ENCODE data around the gene CDC42BPA. TPM values are rescaled to one million over a fixed set of nuclear protein-coding genes. Genes with fewer than 3 reads are reported as not detected.

The CDC42BPA gene
- polyA plus RNA-seq, 2 of the 4 experiments (the other 2 are of a cell fraction), result 11.4 to 28.4 TPM

GRCh38 chr1:227308367-227309336 is 9.6 kb downstream of the CDC42BPA start (continued):
- no peak for TF ChIP-seq ZSCAN20 (CRISPR knock-in tag; IDR thresholded peaks at IDR 0.05)
- no peak for TF ChIP-seq ELK1 (IDR thresholded peaks at IDR 0.05; ENCODE audit: low read depth, low read length)
- no peak for TF ChIP-seq RFX5 (IDR thresholded peaks at IDR 0.05)
- TF ChIP-seq TFCP2L1 (CRISPR knock-in tag; IDR thresholded peaks at IDR 0.05), result no peak

DNA sequence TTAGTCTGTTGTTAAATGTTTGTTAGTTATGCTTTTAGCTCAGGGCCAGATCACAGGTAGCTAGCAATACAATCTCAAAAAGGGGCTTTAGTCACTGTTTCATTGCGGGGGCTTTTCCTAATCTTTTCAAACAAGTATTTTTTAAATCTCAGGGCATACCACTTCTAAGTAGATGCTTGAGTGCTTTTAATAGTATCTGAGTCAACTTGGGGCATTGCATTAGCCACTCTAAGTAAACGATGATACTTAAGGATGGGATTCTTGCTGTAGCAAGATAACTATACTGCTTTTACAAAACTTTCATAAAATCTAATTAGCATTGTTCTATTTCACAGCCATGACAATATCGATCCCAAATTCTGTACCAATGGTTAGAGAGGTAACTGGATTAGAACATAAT is 11.6 kb downstream of the CDC42BPA start:
- DNase-seq (ENCODE audit: low read depth in 1 of 2, low spot score in 1 of 2) (no peak), FAIRE-seq (no peak), ATAC-seq (no peak; a peak in 1 of 6 replicates)
- TF ChIP-seq JUN (IDR thresholded peaks at IDR 0.05), result no peak
- TF ChIP-seq MYC (IDR thresholded peaks at IDR 0.05; ENCODE audit: borderline replicate concordance, low read length), result no peak
- TF ChIP-seq PHF8 (IDR thresholded peaks at IDR 0.05; ENCODE audit: borderline replicate concordance, low read depth), result no peak
- no peak overlapping the region for H3K27ac ChIP-seq
- H3K4me1 ChIP-seq, result peaks cover 6% of the 10 kb centered on the region; the same call in 1 of the 3 replicates
- ChIA-PET CTCF (interaction anchor here (1.6 kb wide), 1 partner anchor 12 kb away, joined by 4 read pairs; the partner anchor contains the start of gene CDC42BPA), POLR2A (no interaction called here)
- no peak overlapping the region for H3K4me2 ChIP-seq
- H3K9me3 ChIP-seq, result no peaks in the 10 kb centered on the region
- 80% methylated on average over 3 of the region's 3 CpGs for WGBS (ENCODE audit: missing lambda C conversion rate)
- H3K4me3 ChIP-seq, result no peak overlapping the region

GRCh38 chr1:227305894-227306626 is 12.2 kb downstream of the CDC42BPA start:
- Histone ChIP-seq H3K4me2 (no peak overlapping the region), H3K4me1 (peaks cover 6% of the 10 kb centered on the region; the same call in 1 of the 3 replicates), H3K4me3 (no peak overlapping the region), H3K9me3 (no peaks in the 10 kb centered on the region), H3K27ac (no peak overlapping the region)
- POLR2A ChIA-PET, result no interaction called here
- 91% methylated on average over 6 of the region's 6 CpGs for WGBS (ENCODE audit: missing lambda C conversion rate)
- FAIRE-seq (no peak), DNase-seq (ENCODE audit: low read depth in 1 of 2, low spot score in 1 of 2) (no peak), ATAC-seq (no peak)
- TF ChIP-seq MAFK (IDR thresholded peaks at IDR 0.05; ENCODE audit: partially characterized antibody), result peak; percentile 57
- TF ChIP-seq, protein P1, sequence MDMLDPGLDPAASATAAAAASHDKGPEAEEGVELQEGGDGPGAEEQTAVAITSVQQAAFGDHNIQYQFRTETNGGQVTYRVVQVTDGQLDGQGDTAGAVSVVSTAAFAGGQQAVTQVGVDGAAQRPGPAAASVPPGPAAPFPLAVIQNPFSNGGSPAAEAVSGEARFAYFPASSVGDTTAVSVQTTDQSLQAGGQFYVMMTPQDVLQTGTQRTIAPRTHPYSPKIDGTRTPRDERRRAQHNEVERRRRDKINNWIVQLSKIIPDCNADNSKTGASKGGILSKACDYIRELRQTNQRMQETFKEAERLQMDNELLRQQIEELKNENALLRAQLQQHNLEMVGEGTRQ (IDR thresholded peaks at IDR 0.05), result no peak
- CTCF ChIA-PET, result interaction anchor here (1.6 kb wide), 1 partner anchor 13 kb away, joined by 4 read pairs; the partner anchor contains the start of gene CDC42BPA

GRCh38 chr1:227304665-227305064 is 13.6 kb downstream of the CDC42BPA start:
- DNase-seq (ENCODE audit: low read depth in 1 of 2, low spot score in 1 of 2) (no peak), FAIRE-seq (no peak), ATAC-seq (no peak)
- H3K4me2 ChIP-seq, result no peak overlapping the region
- no peaks in the 10 kb centered on the region for H3K9me3 ChIP-seq
- CTCF ChIA-PET, result no interaction called here
- TF ChIP-seq TFCP2L1 (CRISPR knock-in tag; IDR thresholded peaks at IDR 0.05) (no peak), ZFP36 (IDR thresholded peaks at IDR 0.05; ENCODE audit: borderline replicate concordance, partially characterized antibody) (no peak), SREBF2 (IDR thresholded peaks at IDR 0.05) (no peak), BHLHE40 (IDR thresholded peaks at IDR 0.05; ENCODE audit: low read depth, low read length) (no peak), HOXB5 (CRISPR knock-in tag; IDR thresholded peaks at IDR 0.05) (no peak), KDM5A (IDR thresholded peaks at IDR 0.05) (no peak), CBX2 (IDR thresholded peaks at IDR 0.05; ENCODE audit: borderline replicate concordance, low read depth) (no peak)
- TF ChIP-seq, protein P2, sequence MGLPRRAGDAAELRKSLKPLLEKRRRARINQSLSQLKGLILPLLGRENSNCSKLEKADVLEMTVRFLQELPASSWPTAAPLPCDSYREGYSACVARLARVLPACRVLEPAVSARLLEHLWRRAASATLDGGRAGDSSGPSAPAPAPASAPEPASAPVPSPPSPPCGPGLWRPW (IDR thresholded peaks at IDR 0.05), result no peak
- no peak overlapping the region for H3K27ac ChIP-seq
- H3K4me3 ChIP-seq, result no peak overlapping the region
- peaks cover 12% of the 10 kb centered on the region for H3K4me1 ChIP-seq
- POLR2A ChIA-PET, result no interaction called here
